Mammary epithelial cell (primary cell): ENCODE results near the gene SPAG7.

Experiments used
- EZH2 ChIP-seq: IDR thresholded peaks from 2 replicates; pipeline ENCODE4 v1.6.1; 2012; ENCODE audit warnings: low read length, inconsistent platforms, borderline replicate concordance
- TF ChIP-seq, protein P1 (sequence below), 2 donors: IDR thresholded peaks in 1 of 2; conservative IDR thresholded peaks in 1 of 2; 2 replicates each; pipeline ENCODE4 v1.5.1; 2011 to 2012; ENCODE audit warnings: inconsistent platforms in 2 of 2, low read length in 2 of 2, mild to moderate bottlenecking in 2 of 2, control low read depth in 1 of 2, low read depth in 1 of 2; ENCODE audit not compliant: insufficient read depth in 1 of 2; ENCODE audit errors: extremely low read depth in 1 of 2

DNA sequence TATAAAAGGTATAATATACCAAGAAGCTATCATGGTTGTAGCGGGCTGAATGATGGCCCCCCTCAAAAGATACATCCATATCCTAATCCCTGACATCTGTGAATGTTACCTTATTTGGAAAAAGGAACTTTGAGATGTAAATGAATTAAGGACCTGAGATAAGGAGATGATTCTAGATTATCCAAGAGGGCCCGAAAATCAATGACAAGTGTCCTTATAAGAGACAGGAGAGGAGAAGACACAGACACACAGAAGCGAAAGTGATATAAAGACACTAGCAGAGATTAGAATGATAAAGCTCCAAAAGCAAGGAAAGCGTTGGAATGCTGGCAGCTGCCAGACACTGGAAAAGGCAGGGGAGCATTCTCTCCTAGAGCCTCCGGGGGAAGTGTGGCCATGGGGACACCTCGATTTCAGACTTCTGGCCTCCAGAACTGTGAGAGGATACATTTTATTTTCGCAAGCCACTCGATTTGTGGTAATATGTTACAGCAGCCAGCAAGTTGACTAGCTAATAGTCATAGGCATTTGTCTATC lies 48.0 kb downstream of the SPAG7 start:
- TF ChIP-seq EZH2: no peak
- TF ChIP-seq, protein P1, sequence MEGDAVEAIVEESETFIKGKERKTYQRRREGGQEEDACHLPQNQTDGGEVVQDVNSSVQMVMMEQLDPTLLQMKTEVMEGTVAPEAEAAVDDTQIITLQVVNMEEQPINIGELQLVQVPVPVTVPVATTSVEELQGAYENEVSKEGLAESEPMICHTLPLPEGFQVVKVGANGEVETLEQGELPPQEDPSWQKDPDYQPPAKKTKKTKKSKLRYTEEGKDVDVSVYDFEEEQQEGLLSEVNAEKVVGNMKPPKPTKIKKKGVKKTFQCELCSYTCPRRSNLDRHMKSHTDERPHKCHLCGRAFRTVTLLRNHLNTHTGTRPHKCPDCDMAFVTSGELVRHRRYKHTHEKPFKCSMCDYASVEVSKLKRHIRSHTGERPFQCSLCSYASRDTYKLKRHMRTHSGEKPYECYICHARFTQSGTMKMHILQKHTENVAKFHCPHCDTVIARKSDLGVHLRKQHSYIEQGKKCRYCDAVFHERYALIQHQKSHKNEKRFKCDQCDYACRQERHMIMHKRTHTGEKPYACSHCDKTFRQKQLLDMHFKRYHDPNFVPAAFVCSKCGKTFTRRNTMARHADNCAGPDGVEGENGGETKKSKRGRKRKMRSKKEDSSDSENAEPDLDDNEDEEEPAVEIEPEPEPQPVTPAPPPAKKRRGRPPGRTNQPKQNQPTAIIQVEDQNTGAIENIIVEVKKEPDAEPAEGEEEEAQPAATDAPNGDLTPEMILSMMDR (conservative IDR thresholded peaks at IDR 0.05 in 1 of 2, IDR thresholded peaks at IDR 0.05 in 1 of 2; ENCODE audit: extremely low read depth in 1 of 2, insufficient read depth in 1 of 2, low read depth in 1 of 2, low read length in 2 of 2): no peak
